Activated naive CD4-positive, alpha-beta T cell treated with anti-CD3 and anti-CD28 coated beads, Interleukin-2, amount 10 ng/mL, durations not matched to agents 7 days and 5 days (primary cell): ENCODE data around the gene AOC1.
"Not testable (repeated sequence)": the region's sequence is repeated elsewhere in the genome, so short reads cannot be mapped to it uniquely, and the experiment has no call there.

Experiments used
- CTCF ChIA-PET: fragments of 350-600 bp; sonication (Branson Sonifier 250); formaldehyde crosslinking; loops from one replicate; lab custom pipeline; 2021; ENCODE audit warnings: antibody characterized with exemption; lab: Charles Lee
- DNase-seq: peaks from one replicate; pipeline ENCODE4 v3.0.0-alpha.2; 2020
- H3K27ac Mint-ChIP-seq: one replicate; pipeline ENCODE4 v1.8.0; 2021; ENCODE audit warnings: mild to moderate bottlenecking, moderate library complexity, mixed read lengths
- H3K27me3 Mint-ChIP-seq: one replicate; pipeline ENCODE4 v1.8.0; 2021; ENCODE audit warnings: mild to moderate bottlenecking, mixed read lengths
- H3K36me3 Mint-ChIP-seq: one replicate; pipeline ENCODE4 v1.8.0; 2021; ENCODE audit warnings: mixed read lengths
- H3K4me1 Mint-ChIP-seq: one replicate; pipeline ENCODE4 v1.8.0; 2021; ENCODE audit warnings: mixed read lengths
- H3K4me3 Mint-ChIP-seq: one replicate; pipeline ENCODE4 v1.8.0; 2021; ENCODE audit warnings: mild to moderate bottlenecking, moderate library complexity, mixed read lengths
- H3K9me3 Mint-ChIP-seq: one replicate; pipeline ENCODE4 v1.8.0; 2021; ENCODE audit warnings: mixed read lengths

The AOC1 gene, protein sequence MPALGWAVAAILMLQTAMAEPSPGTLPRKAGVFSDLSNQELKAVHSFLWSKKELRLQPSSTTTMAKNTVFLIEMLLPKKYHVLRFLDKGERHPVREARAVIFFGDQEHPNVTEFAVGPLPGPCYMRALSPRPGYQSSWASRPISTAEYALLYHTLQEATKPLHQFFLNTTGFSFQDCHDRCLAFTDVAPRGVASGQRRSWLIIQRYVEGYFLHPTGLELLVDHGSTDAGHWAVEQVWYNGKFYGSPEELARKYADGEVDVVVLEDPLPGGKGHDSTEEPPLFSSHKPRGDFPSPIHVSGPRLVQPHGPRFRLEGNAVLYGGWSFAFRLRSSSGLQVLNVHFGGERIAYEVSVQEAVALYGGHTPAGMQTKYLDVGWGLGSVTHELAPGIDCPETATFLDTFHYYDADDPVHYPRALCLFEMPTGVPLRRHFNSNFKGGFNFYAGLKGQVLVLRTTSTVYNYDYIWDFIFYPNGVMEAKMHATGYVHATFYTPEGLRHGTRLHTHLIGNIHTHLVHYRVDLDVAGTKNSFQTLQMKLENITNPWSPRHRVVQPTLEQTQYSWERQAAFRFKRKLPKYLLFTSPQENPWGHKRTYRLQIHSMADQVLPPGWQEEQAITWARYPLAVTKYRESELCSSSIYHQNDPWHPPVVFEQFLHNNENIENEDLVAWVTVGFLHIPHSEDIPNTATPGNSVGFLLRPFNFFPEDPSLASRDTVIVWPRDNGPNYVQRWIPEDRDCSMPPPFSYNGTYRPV

DNA sequence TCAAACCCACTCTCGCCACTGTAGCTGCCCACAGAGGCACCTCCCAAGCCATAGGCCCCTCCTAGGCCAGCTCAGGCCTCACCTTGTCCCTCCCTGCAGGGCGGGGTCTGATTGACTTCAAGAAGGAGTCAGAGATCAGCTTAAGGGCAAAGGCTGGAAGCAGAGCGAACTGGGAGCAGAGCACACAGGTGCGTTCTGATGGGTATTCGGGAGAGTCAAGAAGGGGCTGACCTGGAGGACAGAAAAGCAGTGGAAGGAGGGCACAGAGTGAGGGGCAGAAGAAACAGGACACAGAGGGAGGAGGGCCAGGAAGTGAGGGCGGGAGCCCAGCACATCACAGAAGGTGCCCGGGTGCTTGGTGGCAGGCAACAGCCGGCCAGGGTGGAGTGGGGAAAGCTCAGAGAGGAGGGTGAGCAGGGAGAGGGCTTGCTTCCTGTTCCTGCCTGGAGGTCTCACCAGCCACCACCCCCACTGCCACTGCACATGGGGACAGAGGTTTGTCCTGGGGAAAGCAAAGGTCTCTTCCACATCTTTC, at the start of gene AOC1:
AOC1 (plus strand) TSS at position 147 of the 535 bp plus-strand sequence. CDS start 3,954 bp downstream, outside the sequence.
- H3K36me3 Mint-ChIP-seq, result no peaks in the 10 kb centered on the region
- peaks cover 6% of the 10 kb centered on the region for H3K4me1 Mint-ChIP-seq
- no peak within 1 kb of the TSS for H3K4me3 Mint-ChIP-seq
- DNase-seq, result no peak
- CTCF ChIA-PET, result no interaction called here
- H3K27me3 Mint-ChIP-seq, result peaks cover 35% of the 10 kb centered on the region
- no peak within 1 kb of the TSS for H3K27ac Mint-ChIP-seq
- no peaks in the 10 kb centered on the region for H3K9me3 Mint-ChIP-seq

- Mint-ChIP-seq H3K9me3 (peaks cover 5% of the 10 kb centered on the region), H3K27ac (no peak overlapping the region), H3K27me3 (peaks cover 84% of the 10 kb centered on the region), H3K4me1 (peaks cover 11% of the 10 kb centered on the region), H3K4me3 (no peak overlapping the region), H3K36me3 (no peaks in the 10 kb centered on the region)
- CTCF ChIA-PET, result no interaction called here
- DNase-seq, result no peak
Measured at GRCh38 chr7:150803161-150803860, 49.0 kb upstream of the AOC1 start.

DNA sequence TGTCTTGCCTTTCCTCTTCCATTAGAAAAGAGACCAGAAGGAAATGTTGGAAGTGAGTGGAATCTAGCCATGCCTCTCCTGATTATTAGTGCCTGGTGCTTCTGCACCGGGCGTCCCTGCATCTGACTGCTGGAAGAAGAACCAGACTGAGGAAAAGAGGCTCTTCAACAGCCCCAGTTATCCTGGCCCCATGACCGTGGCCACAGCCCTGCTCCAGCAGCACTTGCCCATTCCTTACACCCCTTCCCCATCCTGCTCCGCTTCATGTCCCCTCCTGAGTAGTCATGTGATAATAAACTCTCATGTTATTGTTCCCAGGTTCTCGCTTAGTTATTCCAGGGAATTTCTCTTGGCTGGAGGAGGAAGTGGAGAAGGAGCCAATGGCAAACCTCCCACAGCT, 47.5 kb upstream of the AOC1 start:
- Mint-ChIP-seq H3K27ac (no peak overlapping the region), H3K9me3 (peaks cover 5% of the 10 kb centered on the region), H3K36me3 (no peaks in the 10 kb centered on the region), H3K4me3 (no peak overlapping the region), H3K27me3 (peaks cover 72% of the 10 kb centered on the region), H3K4me1 (peaks cover 7% of the 10 kb centered on the region)
- DNase-seq, result no peak
- CTCF ChIA-PET, result no interaction called here

GRCh38 chr7:150805864-150806263, 46.5 kb upstream of the AOC1 start:
- H3K27me3 Mint-ChIP-seq, result peaks cover 71% of the 10 kb centered on the region
- H3K4me1 Mint-ChIP-seq, result peaks cover 7% of the 10 kb centered on the region
- no peaks in the 10 kb centered on the region for H3K36me3 Mint-ChIP-seq
- no peak for DNase-seq
- H3K9me3 Mint-ChIP-seq, result peaks cover 5% of the 10 kb centered on the region
- H3K27ac Mint-ChIP-seq, result no peak overlapping the region
- CTCF ChIA-PET, result no interaction called here
- no peak overlapping the region for H3K4me3 Mint-ChIP-seq

DNA sequence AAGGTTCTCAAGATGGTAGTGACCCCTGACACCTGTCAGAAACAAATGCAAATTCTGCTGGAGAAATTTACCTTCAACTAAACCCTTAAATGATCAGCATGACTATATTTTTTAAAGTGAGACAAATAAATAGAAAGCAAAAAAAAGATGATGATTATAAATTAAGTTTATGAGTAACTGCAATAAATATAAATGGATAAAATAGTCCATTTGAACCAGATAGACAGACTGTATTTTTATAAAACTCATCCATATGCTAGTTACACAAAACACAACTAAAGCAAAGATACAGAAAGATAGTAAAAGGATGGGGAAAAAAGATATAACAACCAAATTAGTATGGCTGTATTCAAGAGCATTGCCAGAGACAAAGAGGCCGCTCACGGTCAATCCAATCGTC, 45.9 kb upstream of the AOC1 start:
- no peak overlapping the region for H3K27ac Mint-ChIP-seq
- no peak overlapping the region for H3K4me3 Mint-ChIP-seq
- no peaks in the 10 kb centered on the region for H3K36me3 Mint-ChIP-seq
- H3K27me3 Mint-ChIP-seq, result peaks cover 66% of the 10 kb centered on the region
- no peak for DNase-seq
- H3K9me3 Mint-ChIP-seq, result peaks cover 5% of the 10 kb centered on the region
- H3K4me1 Mint-ChIP-seq, result peaks cover 3% of the 10 kb centered on the region
- CTCF ChIA-PET, result no interaction called here

DNA sequence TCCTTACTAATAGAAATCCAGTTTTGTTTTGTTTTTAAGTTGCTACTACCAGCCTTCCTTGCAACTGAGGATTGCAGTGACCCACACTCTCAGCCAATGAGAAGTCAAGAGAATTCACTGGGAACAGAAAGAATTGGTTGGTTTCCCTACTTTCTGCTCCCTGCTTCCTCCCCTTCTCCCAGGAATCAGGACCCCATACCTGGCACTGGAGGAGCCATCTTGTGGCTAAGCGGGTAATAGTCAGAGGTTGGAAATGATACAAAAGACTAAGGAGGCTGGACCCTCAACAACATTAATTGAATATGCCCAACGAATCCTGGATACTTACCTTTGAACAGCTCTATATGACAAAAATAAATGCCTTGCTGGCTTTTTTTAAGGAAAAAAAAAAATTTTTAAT, 45.5 kb upstream of the AOC1 start:
- peaks cover 66% of the 10 kb centered on the region for H3K27me3 Mint-ChIP-seq
- H3K27ac Mint-ChIP-seq, result no peak overlapping the region
- peaks cover 5% of the 10 kb centered on the region for H3K9me3 Mint-ChIP-seq
- CTCF ChIA-PET, result no interaction called here
- no peak overlapping the region for H3K4me3 Mint-ChIP-seq
- H3K4me1 Mint-ChIP-seq, result peaks cover 2% of the 10 kb centered on the region
- H3K36me3 Mint-ChIP-seq, result no peaks in the 10 kb centered on the region
- no peak for DNase-seq

DNA sequence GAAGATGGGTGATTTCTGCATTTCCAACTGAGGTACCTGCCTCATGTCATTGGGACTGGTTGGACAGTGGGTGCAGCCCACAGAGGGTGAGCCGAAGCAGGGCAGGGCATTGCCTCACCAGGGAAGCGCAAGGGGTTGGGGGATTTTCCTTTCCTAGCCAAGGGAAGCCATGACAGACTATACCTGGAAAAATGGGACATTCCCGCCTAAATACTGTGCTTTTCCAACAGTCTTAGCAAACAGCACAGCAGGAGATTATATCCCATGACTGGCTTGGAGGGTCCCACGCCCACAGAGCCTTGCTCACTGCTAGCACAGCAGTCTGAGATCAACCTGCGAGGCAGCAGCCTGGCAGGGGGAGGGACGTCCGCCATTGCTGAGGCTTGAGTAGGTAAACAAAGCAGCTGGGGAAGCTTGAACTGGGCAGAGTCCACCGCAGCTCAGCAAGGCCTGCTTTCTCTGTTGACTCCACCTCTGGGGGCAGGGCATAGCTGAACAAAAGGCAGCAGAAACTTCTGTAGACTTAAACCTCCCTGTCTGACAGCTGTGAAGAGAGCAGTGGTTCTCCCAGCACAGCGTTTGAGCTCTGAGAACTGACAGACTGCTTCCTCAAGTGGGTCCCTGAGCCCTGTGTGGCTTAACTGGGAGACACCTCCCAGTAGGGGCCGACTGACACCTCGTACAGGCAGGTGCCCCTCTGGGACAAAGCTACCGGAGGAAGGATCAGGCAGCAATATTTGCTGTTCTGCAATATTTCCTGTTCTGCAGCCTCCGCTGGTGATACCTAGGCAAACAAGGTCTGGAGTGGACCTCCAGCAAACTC, 44.5 kb upstream of the AOC1 start:
- peaks cover 58% of the 10 kb centered on the region for H3K27me3 Mint-ChIP-seq
- not testable (repeated sequence) for H3K4me3 Mint-ChIP-seq, H3K4me1 Mint-ChIP-seq, H3K36me3 Mint-ChIP-seq, H3K27ac Mint-ChIP-seq, H3K9me3 Mint-ChIP-seq, DNase-seq
- CTCF ChIA-PET, result interaction anchor here (0.8 kb wide), 1 partner anchor 69 kb away, joined by 3 read pairs; no protein-coding TSS in a partner anchor

DNA sequence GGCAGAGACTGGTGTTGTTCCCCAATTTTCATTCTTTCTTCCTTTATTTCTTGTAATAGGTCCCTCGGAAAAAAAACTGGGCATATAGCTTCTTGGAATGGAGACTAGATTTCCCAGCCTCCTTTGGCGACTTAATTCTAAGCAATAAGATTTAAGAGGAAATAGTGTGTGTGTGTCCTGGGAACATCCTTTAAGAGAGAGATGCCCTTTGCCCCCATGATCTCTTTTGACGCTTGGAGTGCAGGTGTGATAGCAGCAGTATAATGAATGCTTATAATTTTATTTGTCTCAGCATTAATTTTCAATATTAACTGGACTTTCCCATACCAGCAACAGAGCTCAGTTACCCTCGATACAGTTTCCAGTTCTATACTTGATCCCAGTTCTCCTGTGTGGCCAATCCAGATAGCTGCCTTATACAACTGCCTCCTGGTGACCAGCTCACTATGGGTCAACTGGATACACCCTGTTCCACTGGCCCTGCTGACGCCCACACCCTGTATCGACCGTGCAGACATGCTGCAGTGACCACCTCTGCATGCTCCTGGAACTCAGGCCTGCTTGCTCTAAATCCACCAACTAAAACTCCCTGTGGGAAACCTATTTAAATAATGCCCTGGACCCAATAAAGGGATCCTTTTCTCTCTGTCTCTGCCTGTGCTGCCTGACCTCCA, 37.9 kb upstream of the AOC1 start:
- Mint-ChIP-seq H3K4me3 (no peak overlapping the region), H3K9me3 (peaks cover 6% of the 10 kb centered on the region), H3K4me1 (no peaks in the 10 kb centered on the region), H3K36me3 (no peaks in the 10 kb centered on the region), H3K27ac (no peak overlapping the region), H3K27me3 (peaks cover 27% of the 10 kb centered on the region)
- DNase-seq, result no peak
- CTCF ChIA-PET, result no interaction called here

DNA sequence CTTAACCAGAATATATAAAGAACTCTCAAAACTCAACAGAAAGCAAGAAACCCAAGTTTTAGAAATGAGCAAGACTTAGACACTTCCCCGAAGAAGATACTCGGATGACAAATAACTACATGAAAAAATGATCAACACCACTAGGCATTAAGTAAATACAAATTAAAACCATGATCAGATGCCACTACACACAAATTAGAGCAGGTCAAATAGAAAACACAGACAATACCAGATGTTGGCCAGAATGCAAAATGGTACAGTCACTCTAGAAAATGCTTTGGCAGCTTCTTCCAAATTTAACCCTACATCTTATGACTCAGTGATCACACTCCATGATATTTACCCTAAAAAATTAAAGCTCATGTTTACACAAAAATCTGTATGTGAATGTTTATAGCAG, 33.3 kb upstream of the AOC1 start:
- Mint-ChIP-seq H3K4me3 (no peak overlapping the region), H3K27me3 (peaks cover 25% of the 10 kb centered on the region), H3K9me3 (peaks cover 8% of the 10 kb centered on the region), H3K36me3 (no peaks in the 10 kb centered on the region), H3K4me1 (no peaks in the 10 kb centered on the region), H3K27ac (no peak overlapping the region)
- no peak for DNase-seq
- CTCF ChIA-PET, result interaction anchor here (1.0 kb wide), 1 partner anchor 58 kb away, joined by 4 read pairs; no protein-coding TSS in a partner anchor

- Mint-ChIP-seq H3K9me3 (peaks cover 8% of the 10 kb centered on the region), H3K27ac (no peak overlapping the region), H3K4me3 (no peak overlapping the region), H3K4me1 (no peaks in the 10 kb centered on the region), H3K27me3 (peaks cover 29% of the 10 kb centered on the region), H3K36me3 (no peaks in the 10 kb centered on the region)
- no peak for DNase-seq
- CTCF ChIA-PET, result no interaction called here
Measured at GRCh38 chr7:150820148-150820547, 32.2 kb upstream of the AOC1 start.

DNA sequence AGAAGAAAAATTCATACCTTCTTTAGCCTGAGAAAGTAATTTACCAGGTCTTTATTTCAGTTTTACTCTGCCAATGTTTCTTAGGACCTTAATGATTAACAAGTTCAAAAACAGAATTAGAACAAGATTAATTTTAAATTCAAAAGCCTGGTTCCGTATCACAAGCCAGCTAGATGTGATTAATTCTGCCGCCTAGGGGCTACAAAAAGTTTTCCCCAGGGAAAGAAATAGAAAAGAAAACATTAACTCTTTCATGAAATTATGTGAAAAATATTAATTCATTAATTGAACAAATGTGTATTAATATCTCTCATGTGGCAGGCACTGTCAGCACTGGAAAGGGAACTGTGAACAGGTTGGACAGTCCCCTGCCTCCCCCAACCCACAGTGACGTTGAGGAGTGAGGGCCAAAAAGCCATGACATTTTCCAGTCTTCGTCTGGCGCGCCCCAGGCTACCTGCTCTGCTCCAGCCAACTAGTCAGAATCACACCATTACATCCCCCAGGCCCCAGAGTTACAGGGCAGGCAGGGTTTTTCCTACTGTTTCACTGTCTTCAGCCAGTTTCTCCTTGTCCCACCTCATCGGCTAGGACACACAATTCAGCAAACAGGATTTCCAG, 31.6 kb upstream of the AOC1 start:
- Mint-ChIP-seq H3K36me3 (no peaks in the 10 kb centered on the region), H3K27ac (no peak overlapping the region), H3K27me3 (peaks cover 29% of the 10 kb centered on the region), H3K4me3 (no peak overlapping the region), H3K9me3 (peaks cover 6% of the 10 kb centered on the region), H3K4me1 (no peaks in the 10 kb centered on the region)
- CTCF ChIA-PET, result no interaction called here
- no peak for DNase-seq

GRCh38 chr7:150823043-150823442, 29.3 kb upstream of the AOC1 start:
- Mint-ChIP-seq H3K9me3 (peaks cover 2% of the 10 kb centered on the region), H3K27me3 (peaks cover 43% of the 10 kb centered on the region), H3K36me3 (no peaks in the 10 kb centered on the region), H3K4me3 (no peak overlapping the region), H3K4me1 (no peaks in the 10 kb centered on the region), H3K27ac (no peak overlapping the region)
- no peak for DNase-seq
- CTCF ChIA-PET, result no interaction called here
